ENCODE measurements around the gene CCR1.
"Not testable (repeated sequence)": the region's sequence is repeated elsewhere in the genome, so short reads cannot be mapped to it uniquely, and the experiment has no call there.

CCR1 gene

GRCh38 chr3:46163556-46164041 is 44.5 kb downstream of the CCR1 start:
- DNase-seq = no peak

GRCh38 chr3:46162975-46163555 is 45.0 kb downstream of the CCR1 start:
- no peak for DNase-seq

GRCh38 chr3:46157685-46158084 is 50.4 kb downstream of the CCR1 start:
- DNase-seq = not testable (repeated sequence)

- DNase-seq = no peak
These were observed 53.8 kb downstream of the CCR1 start for GRCh38 chr3:46154311-46154710.

Measured in CD4-positive, alpha-beta T cell treated with Interleukin-4 for 1 hour (primary cell).